Measurements from ENCODE around the gene GOLT1A. TPM values are rescaled to one million over a fixed set of nuclear protein-coding genes. Genes with fewer than 3 reads are reported as not detected.

GOLT1A gene
- total and polyA plus RNA-seq, 2 of the 8 experiments (the other 6 are each of a cell fraction or from before 2014, with no cell fraction given) = 7.5 to 8.5 TPM

DNA sequence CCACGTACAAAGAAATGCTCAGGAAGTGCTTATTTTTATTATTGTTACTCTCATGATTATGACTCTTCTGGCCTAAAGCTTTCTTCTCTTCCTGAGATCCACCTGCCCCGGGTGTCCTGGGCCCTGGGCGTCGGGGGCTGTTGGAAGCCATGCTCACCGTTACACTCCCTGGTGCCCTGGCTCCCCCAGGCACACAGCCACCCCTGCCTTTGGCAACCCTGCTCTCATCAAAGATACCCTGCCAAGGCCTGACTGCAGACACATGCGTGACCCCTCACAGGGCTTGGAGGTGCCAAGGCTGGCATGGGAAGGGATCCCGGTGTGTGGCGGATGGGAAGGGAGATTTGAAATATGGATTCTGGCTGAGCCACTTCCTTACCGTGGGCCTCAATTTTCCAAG is 14.2 kb downstream of the GOLT1A start:
- POLR2A ChIA-PET (ENCODE audit: partially characterized antibody) = interaction anchor here (1.8 kb wide), 1 partner anchor 10 kb away, joined by 10 read pairs; no protein-coding TSS in a partner anchor

More for the DNA sequence above, 14.2 kb downstream of the GOLT1A start:
- H4K91ac ChIP-seq (replicated peaks; ENCODE audit: insufficient read length, low read length) = no peak overlapping the region
- H4K20me1 ChIP-seq (replicated peaks in 1 of 2; ENCODE audit: control insufficient read depth in 1 of 2, insufficient read depth in 2 of 2, low read length in 2 of 2) = peaks cover 0 to 6% of the 10 kb centered on the region in 2 experiments
- H3K4ac ChIP-seq (replicated peaks; ENCODE audit: insufficient read length, low read depth, low read length) = no peak overlapping the region
- no peak overlapping the region for H2BK20ac ChIP-seq (ENCODE audit: low read length)
- H4K5ac ChIP-seq (ENCODE audit: insufficient read length, low read depth, low read length) = no peak overlapping the region
- no peak overlapping the region for H2BK120ac ChIP-seq (replicated peaks; ENCODE audit: low read depth, low read length)
- H2AK5ac ChIP-seq (ENCODE audit: low read depth, low read length) = no peak overlapping the region
- H3K4me2 ChIP-seq (ENCODE audit: insufficient read depth in 1 of 2, low read depth in 2 of 2, low read length in 2 of 2) = no peak overlapping the region
- no peak overlapping the region for H2BK12ac ChIP-seq (ENCODE audit: low read depth, low read length)
- no peak overlapping the region for H3K4me3 ChIP-seq (ENCODE audit: extremely low read depth in 1 of 4, insufficient read depth in 2 of 4, low read depth in 3 of 4, low read length in 4 of 4)
- no peaks in the 10 kb centered on the region for H3K27me3 ChIP-seq (replicated peaks in 1 of 4; ENCODE audit: control insufficient read depth in 3 of 4, extremely low read depth in 1 of 4, insufficient read depth in 3 of 4, low read length in 3 of 4)
- no peak overlapping the region for H2BK5ac ChIP-seq (ENCODE audit: low read depth, low read length)
- H3K23ac ChIP-seq (ENCODE audit: insufficient read length) = no peak overlapping the region
- no peaks in the 10 kb centered on the region for H3K9me3 ChIP-seq (ENCODE audit: insufficient read depth in 2 of 2, low read depth in 1 of 2, low read length in 1 of 2)
- H3K9ac ChIP-seq (replicated peaks in 1 of 4; ENCODE audit: extremely low read depth in 1 of 4, low read depth in 3 of 4, low read length in 3 of 4) = no peak overlapping the region
- H3K4me1 ChIP-seq (replicated peaks in 1 of 4; ENCODE audit: control insufficient read depth in 3 of 4, insufficient read depth in 4 of 4, low read length in 3 of 4) = peaks cover 0 to 5% (median 0%) of the 10 kb centered on the region in 4 experiments; a peak in 3 of 7 replicates
- no peak overlapping the region for H2AFZ ChIP-seq (ENCODE audit: low read length)
- no peak overlapping the region for H4K8ac ChIP-seq (ENCODE audit: extremely low read depth, insufficient read depth, low read length)
- FAIRE-seq (no peak), DNase-seq (ENCODE audit: low read depth in 1 of 2, low spot score in 2 of 2) (no peak)
- H3K79me1 ChIP-seq (ENCODE audit: low read depth, low read length) = peaks cover 5% of the 10 kb centered on the region
- no peak for TF ChIP-seq POLR2AphosphoS5 (IDR thresholded peaks at IDR 0.05; ENCODE audit: low read depth, low read length)
- no peak for TF ChIP-seq SAP30 (IDR thresholded peaks at IDR 0.05; ENCODE audit: insufficient read depth, insufficient replicate concordance, low read length)
- TF ChIP-seq EP300 (IDR thresholded peaks at IDR 0.05; ENCODE audit: borderline replicate concordance in 1 of 2, low read depth in 2 of 2, low read length in 2 of 2) = no peak
- TF ChIP-seq BACH1 (IDR thresholded peaks at IDR 0.05; ENCODE audit: low read length) = no peak
- H3K18ac ChIP-seq (ENCODE audit: extremely low read depth, low read length) = no peak overlapping the region
- no peaks in the 10 kb centered on the region; a peak in 1 of 8 replicates for H3K36me3 ChIP-seq (ENCODE audit: control insufficient read depth in 2 of 4, insufficient read depth in 4 of 4, low read length in 3 of 4)
- no peak overlapping the region for H3K56ac ChIP-seq (replicated peaks; ENCODE audit: insufficient read length, low read depth, low read length)
- WGBS, 2 experiments (ENCODE audit: extremely low coverage in 1 of 2, insufficient coverage in 1 of 2, insufficient read length in 1 of 2, insufficient replicate concordance in 2 of 2, low coverage in 1 of 2, low lambda C conversion rate in 2 of 2, missing lambda C conversion rate in 1 of 2) = 86% methylated on average over 9 of the region's 9 CpGs; no CpG with 5 or more reads in 1 of the 2 experiments
- H3K79me2 ChIP-seq (ENCODE audit: control insufficient read depth in 1 of 2, insufficient read depth in 2 of 2, low read length in 2 of 2) = no peaks in the 10 kb centered on the region
- CTCF ChIA-PET (ENCODE audit: partially characterized antibody) = interaction anchor here (1.1 to 12.6 kb wide), 8 partner anchors 10 to 171 kb away, joined by 4 to 360 read pairs (median 14); partner anchors contain the start of genes ETNK2, GOLT1A, PLEKHA6 and REN
- no peak overlapping the region for H2BK15ac ChIP-seq (ENCODE audit: low read length)
- H3K27ac ChIP-seq (ENCODE audit: low read depth, low read length) = no peak overlapping the region
- peaks cover 7% of the 10 kb centered on the region for H3K23me2 ChIP-seq (ENCODE audit: low read depth, low read length)
- no peak overlapping the region for H3K14ac ChIP-seq (ENCODE audit: insufficient read length)
